HEK293T (cell line): ENCODE results near the gene TNIP2.

Experiments
- CTCF ChIA-PET: fragments of 350-600 bp; formaldehyde crosslinking; extraction: SDS; loops from one replicate; lab custom pipeline; 2021; ENCODE audit warnings: antibody characterized with exemption, inconsistent platforms; lab: Yijun Ruan, JAX
- POLR2A ChIA-PET: fragments of 350-600 bp; formaldehyde crosslinking; extraction: SDS; loops from one replicate; lab custom pipeline; 2020; ENCODE audit warnings: antibody characterized with exemption, inconsistent platforms; lab: Yijun Ruan, JAX
- DNase-seq: peaks from one replicate; pipeline ENCODE4 v3.0.0; 2012; ENCODE audit warnings: mixed read lengths; ENCODE audit errors: extremely low spot score
- ARNT ChIP-seq: fragments of 450-650 bp; IDR thresholded peaks from 2 replicates; pipeline ENCODE4 v1.6.1; 2017; ENCODE audit warnings: mild to moderate bottlenecking
- BHLHE40 ChIP-seq: fragments of 450-650 bp; IDR thresholded peaks from 2 replicates; pipeline ENCODE4 v1.6.1; 2016; ENCODE audit warnings: mild to moderate bottlenecking, moderate library complexity, borderline replicate concordance
- CTBP1 ChIP-seq: fragments of 450-650 bp; IDR thresholded peaks from 2 replicates; pipeline ENCODE4 v1.6.1; 2016; ENCODE audit warnings: borderline replicate concordance
- ELF4 ChIP-seq: fragments of 450-650 bp; IDR thresholded peaks from 2 replicates; pipeline ENCODE4 v1.6.1; 2017; ENCODE audit warnings: antibody characterized with exemption
- FOXA1 ChIP-seq: fragments of 450-650 bp; IDR thresholded peaks from 2 replicates; pipeline ENCODE4 v1.6.1; 2016; ENCODE audit warnings: mild to moderate bottlenecking
- FOXK2 ChIP-seq: fragments of 450-650 bp; IDR thresholded peaks from 2 replicates; pipeline ENCODE4 v1.6.1; 2016; ENCODE audit warnings: mild to moderate bottlenecking
- FOXM1 ChIP-seq: fragments of 450-650 bp; IDR thresholded peaks from 2 replicates; pipeline ENCODE4 v1.6.1; 2017; ENCODE audit warnings: mild to moderate bottlenecking, borderline replicate concordance
- HDGF ChIP-seq: fragments of 450-650 bp; IDR thresholded peaks from 2 replicates; pipeline ENCODE4 v1.6.1; 2017; ENCODE audit warnings: antibody characterized with exemption, borderline replicate concordance
- L3MBTL2 ChIP-seq: fragments of 450-650 bp; conservative IDR thresholded peaks from 2 replicates; pipeline ENCODE4 v1.6.1; 2016; ENCODE audit warnings: mild to moderate bottlenecking
- LEF1 ChIP-seq: fragments of 450-650 bp; IDR thresholded peaks from 2 replicates; pipeline ENCODE4 v1.6.1; 2017; ENCODE audit warnings: mild to moderate bottlenecking, borderline replicate concordance
- NFRKB ChIP-seq: fragments of 450-650 bp; IDR thresholded peaks from 2 replicates; pipeline ENCODE4 v1.6.1; 2016; ENCODE audit warnings: mild to moderate bottlenecking, moderate library complexity
- SP1 ChIP-seq: fragments of 450-650 bp; IDR thresholded peaks from 2 replicates; pipeline ENCODE4 v1.6.1; 2017
- SUZ12 ChIP-seq: fragments of 450-650 bp; IDR thresholded peaks from 2 replicates; pipeline ENCODE4 v1.6.1; 2016; ENCODE audit warnings: mild to moderate bottlenecking
- TARDBP ChIP-seq: fragments of 450-650 bp; IDR thresholded peaks from 2 replicates; pipeline ENCODE4 v1.6.1; 2016
- ZNF384 ChIP-seq: fragments of 450-650 bp; IDR thresholded peaks from 2 replicates; pipeline ENCODE4 v1.6.1; 2016
- TF ChIP-seq, protein P1 (sequence below): fragments of 450-650 bp; IDR thresholded peaks from 2 replicates; pipeline ENCODE4 v1.6.1; 2016

Gene TNIP2

DNA sequence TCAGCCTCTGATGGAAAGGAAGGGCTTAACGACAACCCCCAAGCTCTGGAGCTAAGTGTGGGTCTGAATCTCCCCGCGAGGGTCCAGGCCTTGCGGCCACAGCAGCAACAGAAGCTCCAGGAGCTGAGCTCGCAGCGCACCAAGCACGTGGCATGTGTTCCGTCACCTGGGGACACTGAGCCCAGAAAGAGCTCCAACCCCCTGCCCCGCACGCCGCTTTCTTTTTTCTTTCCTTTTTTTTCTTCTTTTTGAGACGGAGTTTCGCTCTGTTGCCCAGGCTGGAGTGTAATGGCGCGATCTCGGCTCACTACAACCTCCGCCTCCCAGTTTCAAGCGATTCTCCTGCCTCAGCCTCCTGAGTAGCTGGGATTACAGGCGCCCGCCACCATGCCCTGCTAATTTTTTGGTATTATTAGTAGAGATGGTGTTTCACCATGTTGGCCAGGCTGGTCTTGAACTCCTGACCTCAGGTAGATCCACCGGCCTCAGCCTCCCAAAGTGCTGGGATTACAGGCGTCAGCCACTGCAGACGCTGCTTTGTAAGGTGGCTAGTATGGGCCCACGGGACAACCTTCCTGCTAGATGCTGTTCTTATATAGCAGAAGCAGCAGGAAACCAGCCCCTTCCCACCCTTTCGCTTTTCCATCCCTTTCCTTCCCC lies 685 bp upstream of the TNIP2 start:
- ChIA-PET CTCF (no interaction called here), POLR2A (interaction anchor here (0.7 to 1.9 kb wide), 5 partner anchors 11 to 206 kb away, joined by 3 to 6 read pairs (median 4); no protein-coding TSS in a partner anchor)
- DNase-seq, result no peak
- no peak for TF ChIP-seq TARDBP
- no peak for TF ChIP-seq FOXK2
- no peak for TF ChIP-seq LEF1
- no peak for TF ChIP-seq ZNF384
- TF ChIP-seq, protein P1, sequence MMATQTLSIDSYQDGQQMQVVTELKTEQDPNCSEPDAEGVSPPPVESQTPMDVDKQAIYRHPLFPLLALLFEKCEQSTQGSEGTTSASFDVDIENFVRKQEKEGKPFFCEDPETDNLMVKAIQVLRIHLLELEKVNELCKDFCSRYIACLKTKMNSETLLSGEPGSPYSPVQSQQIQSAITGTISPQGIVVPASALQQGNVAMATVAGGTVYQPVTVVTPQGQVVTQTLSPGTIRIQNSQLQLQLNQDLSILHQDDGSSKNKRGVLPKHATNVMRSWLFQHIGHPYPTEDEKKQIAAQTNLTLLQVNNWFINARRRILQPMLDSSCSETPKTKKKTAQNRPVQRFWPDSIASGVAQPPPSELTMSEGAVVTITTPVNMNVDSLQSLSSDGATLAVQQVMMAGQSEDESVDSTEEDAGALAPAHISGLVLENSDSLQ, result no peak
- no peak for TF ChIP-seq HDGF
- no peak for TF ChIP-seq BHLHE40
- no peak for TF ChIP-seq FOXA1
- no peak; the same call in 1 of the 2 replicates for TF ChIP-seq L3MBTL2
- no peak for TF ChIP-seq ARNT
- TF ChIP-seq ELF4, result no peak
- no peak for TF ChIP-seq SP1

DNA sequence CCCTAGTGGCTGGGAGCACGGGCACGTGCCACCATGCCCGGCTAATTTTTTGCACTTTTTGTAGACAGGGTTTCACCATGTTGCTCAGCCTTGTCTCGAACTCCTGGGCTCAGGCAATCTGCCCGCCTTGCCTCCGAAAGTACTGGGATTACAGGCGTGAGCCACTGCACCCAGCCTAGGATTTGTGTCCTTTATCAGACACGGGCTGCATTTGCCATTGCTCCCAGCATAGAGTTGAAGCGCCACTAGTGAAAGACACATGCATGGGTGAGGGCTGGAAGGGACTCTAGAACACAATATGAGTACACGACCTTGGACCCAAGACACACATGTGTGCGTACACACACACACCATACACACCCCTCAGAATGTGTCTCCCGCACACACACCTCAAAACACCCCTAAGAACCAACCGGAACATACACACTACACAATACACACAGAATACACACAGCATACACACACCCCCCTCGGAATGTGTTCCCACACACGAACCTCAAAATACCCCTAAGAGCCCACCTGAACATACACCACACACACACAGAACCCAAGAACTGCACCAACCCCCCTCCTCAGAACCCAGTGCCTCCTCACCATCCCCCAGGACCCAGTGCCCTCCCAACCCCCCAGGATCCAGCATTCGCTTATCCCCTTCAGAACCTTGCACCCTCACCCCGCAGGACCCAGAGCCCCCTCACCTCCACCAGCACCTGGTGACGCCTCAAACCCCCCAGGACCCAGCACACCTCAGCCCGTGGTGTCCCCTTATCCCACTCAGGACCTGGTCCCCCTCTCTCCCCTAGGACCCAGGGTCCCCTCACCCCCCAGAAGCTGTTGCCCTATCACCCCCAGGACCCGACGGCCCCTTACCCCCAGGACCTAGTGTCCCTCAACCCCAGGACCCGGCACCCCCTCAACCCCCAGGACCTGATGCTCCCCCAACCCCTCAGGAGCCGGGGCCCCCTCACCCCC lies 1.0 kb downstream of the TNIP2 start:
- DNase-seq, result no peak
- POLR2A ChIA-PET, result interaction anchor here (1.1 to 1.9 kb wide), 3 partner anchors 64 to 278 kb away, joined by 3 to 6 read pairs (median 4); no protein-coding TSS in a partner anchor
- no peak for TF ChIP-seq ELF4
- TF ChIP-seq FOXK2, result no peak
- no peak for TF ChIP-seq LEF1
- TF ChIP-seq ZNF384, result no peak
- TF ChIP-seq ARNT, result no peak
- TF ChIP-seq TARDBP, result no peak
- TF ChIP-seq, protein P1, result no peak
- no peak for TF ChIP-seq FOXA1
- TF ChIP-seq SUZ12, result no peak
- no peak for TF ChIP-seq HDGF
- TF ChIP-seq SP1, result no peak
- no peak for TF ChIP-seq BHLHE40
- TF ChIP-seq FOXM1, result no peak
- CTCF ChIA-PET, result no interaction called here

DNA sequence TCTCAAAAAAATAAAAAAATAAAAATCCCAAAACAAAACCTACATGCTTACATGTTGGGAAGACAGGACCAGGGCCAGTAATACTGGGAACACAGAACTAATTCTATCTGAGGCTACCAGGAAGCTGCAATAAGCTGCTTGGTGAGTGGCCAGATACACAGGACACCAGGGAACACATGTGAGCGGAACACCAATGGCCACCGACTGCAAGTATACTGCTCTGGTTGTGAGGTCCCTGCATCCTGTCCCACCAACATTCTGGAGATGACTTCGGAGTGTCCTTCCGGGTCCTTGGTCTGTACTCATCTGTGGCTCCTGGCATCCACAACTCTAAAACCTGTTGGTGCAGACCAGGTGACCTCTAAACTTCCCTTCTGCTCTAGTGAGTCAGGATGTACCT lies 2.7 kb downstream of the TNIP2 start:
- POLR2A ChIA-PET, result no interaction called here
- no peak for DNase-seq
- TF ChIP-seq ZNF384 (no peak), HDGF (no peak), ELF4 (no peak), L3MBTL2 (no peak), BHLHE40 (no peak), FOXM1 (no peak), FOXA1 (no peak), LEF1 (no peak), CTBP1 (no peak), SP1 (no peak), FOXK2 (no peak), TARDBP (no peak), NFRKB (no peak), SUZ12 (no peak), ARNT (no peak)
- TF ChIP-seq, protein P1, result no peak
- CTCF ChIA-PET, result no interaction called here

DNA sequence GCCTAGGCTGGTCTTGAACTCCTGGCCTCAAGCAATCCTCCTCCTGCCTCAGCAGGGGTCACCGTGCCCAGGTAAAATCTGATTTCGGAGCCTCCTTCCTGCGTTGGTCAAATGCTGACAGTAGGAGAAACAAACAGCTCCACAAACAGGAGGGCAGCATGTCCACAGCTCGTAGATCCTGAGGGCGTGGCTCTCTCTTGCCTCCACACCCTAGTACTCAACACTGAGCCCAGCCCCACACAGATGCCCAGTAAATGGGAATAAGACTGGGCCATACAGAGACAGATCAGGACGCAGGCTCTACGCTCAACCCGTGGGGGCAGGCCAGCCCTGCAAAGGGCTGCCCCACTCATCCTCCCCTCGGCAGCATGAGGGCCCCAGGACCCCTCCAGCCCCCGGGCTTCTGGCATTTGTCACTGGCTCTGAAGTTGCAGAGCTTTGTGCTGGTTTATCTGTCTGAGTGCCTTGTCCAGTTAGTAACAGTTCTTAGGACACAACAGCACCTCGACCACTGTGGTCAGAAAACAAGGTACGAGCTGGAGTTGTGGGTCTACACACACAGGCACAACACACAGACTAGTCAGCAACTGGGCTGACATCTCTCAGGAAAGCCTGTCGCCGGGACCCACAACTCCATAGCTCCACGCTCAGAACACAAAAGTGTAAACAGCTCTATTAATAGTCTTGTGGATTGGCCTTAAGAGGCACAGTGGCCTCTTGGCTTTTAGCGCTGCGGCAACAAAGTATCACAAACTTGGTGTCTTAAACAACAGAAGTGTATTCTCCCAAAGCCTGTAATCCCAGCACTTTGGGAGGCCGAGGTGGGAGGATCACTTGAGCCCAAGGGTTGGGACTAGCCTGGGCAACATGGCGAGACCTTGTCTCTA lies 5.2 kb downstream of the TNIP2 start:
- POLR2A ChIA-PET, result no interaction called here
- no peak for TF ChIP-seq FOXA1
- no peak for TF ChIP-seq SUZ12
- no peak for TF ChIP-seq L3MBTL2
- TF ChIP-seq ARNT, result no peak
- no peak for TF ChIP-seq FOXK2
- no peak for TF ChIP-seq SP1
- no peak for TF ChIP-seq BHLHE40
- TF ChIP-seq NFRKB, result no peak
- no peak for TF ChIP-seq ELF4
- TF ChIP-seq, protein P1, result no peak
- no peak for TF ChIP-seq TARDBP
- TF ChIP-seq LEF1, result no peak
- no peak for TF ChIP-seq CTBP1
- CTCF ChIA-PET, result no interaction called here
- no peak for DNase-seq
